22Rv1 (cell line): Measurements from ENCODE around the gene AMBRA1.

Experiments
- CTCF ChIP-seq: fragments of 450-650 bp; IDR thresholded peaks from 2 replicates; pipeline ENCODE4 v1.5.1; 2017; ENCODE audit warnings: mild to moderate bottlenecking
- ZFX ChIP-seq: fragments of 450-650 bp; IDR thresholded peaks from 2 replicates; pipeline ENCODE4 v1.6.1; 2017; ENCODE audit warnings: antibody characterized with exemption, borderline replicate concordance

GRCh38 chr11:46489656-46490560, 103.9 kb downstream of the AMBRA1 start:
- TF ChIP-seq CTCF (peak; percentile 68), ZFX (no peak)
